Upper lobe of right lung (tissue), 1 donor: ENCODE results near the gene PFKP. TPM values are rescaled to one million over a fixed set of nuclear protein-coding genes. Genes with fewer than 3 reads are reported as not detected.

ENCODE experiments used
- ATAC-seq: fragments of 200-7000 bp; cut with Tn5 transposase; one replicate; pipeline ENCODE4 v1.9.1; 2020; ENCODE audit warnings: mild to moderate bottlenecking, moderate library complexity
- DNase-seq: peaks from one replicate; pipeline ENCODE4 v3.0.0-alpha.2; 2020
- H3K27ac ChIP-seq: fragments of 200-600 bp; one replicate; pipeline ENCODE4 v1.8.0; 2022
- H3K27me3 ChIP-seq: fragments of 200-600 bp; one replicate; pipeline ENCODE4 v1.8.0; 2022; ENCODE audit warnings: mild to moderate bottlenecking
- H3K36me3 ChIP-seq: fragments of 200-600 bp; one replicate; pipeline ENCODE4 v1.8.0; 2022
- H3K4me1 ChIP-seq: fragments of 200-600 bp; one replicate; pipeline ENCODE4 v1.8.0; 2022
- H3K4me3 ChIP-seq: fragments of 200-600 bp; one replicate; pipeline ENCODE4 v1.8.0; 2022; ENCODE audit warnings: mild to moderate bottlenecking
- H3K9me3 ChIP-seq: fragments of 200-600 bp; one replicate; pipeline ENCODE4 v1.8.0; 2022
- CTCF ChIP-seq: fragments of 200-600 bp; IDR thresholded peaks from one replicate; pipeline ENCODE4 v1.8.0; 2022; ENCODE audit warnings: antibody characterized with exemption
- intact Hi-C: fragments of 100-400 bp; cut with DNase I; formaldehyde crosslinking; loops from one replicate; pipeline ENCODE4 v1.11.0; 2022
- total RNA-seq: library from RNA; stranded (reverse); fragmentation: NEBNext Ultra II Directional; extraction: Animal tissue kit (Norgen Biotek cat#: 25700); gene quantifications from one replicate; pipeline ENCODE4 v1.2.1, GENCODE V29; 2021
- donor health status: DM: no; HTN: yes; CAD: no; lungs with severe emphysema.

PFKP gene
- total RNA-seq, 1 donor from 2014 or later, result 29.3 TPM

DNA sequence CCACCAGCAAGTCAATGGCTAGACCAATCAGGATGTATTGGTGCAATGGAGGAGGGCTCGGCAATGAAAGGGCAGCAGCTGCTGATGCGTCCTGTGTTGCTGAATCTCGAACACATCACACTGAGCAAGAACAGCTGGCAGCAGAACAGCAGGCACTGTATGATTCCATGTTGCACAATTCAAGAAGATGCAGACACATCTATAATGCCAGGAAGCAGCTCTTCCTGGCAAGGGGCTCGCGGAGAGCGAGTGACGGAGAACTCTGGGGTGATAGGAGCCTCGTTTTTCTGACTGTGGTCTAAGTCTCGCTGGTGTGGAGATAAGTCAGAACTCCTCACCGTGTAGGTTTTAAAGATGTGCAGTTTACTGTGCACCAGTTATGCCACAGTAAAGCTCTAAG lies 24.8 kb upstream of the PFKP start:
- intact Hi-C loops, result no loop called here

GRCh38 chr10:3043512-3044368 lies 23.6 kb upstream of the PFKP start:
- no peaks in the 10 kb centered on the region for H3K27me3 ChIP-seq
- DNase-seq (no peak), ATAC-seq (peak; percentile 79)
- peak overlapping the region; percentile 6 for H3K27ac ChIP-seq
- no peaks in the 10 kb centered on the region for H3K9me3 ChIP-seq
- H3K4me1 ChIP-seq, result peaks cover 8% of the 10 kb centered on the region
- H3K36me3 ChIP-seq, result no peaks in the 10 kb centered on the region
- TF ChIP-seq CTCF, result peak; percentile 69
- no peak overlapping the region for H3K4me3 ChIP-seq
- intact Hi-C loops, result no loop called here

More for the DNA sequence above, 24.8 kb upstream of the PFKP start:
- H3K9me3 ChIP-seq, result no peaks in the 10 kb centered on the region
- H3K4me1 ChIP-seq, result peaks cover 8% of the 10 kb centered on the region
- no peaks in the 10 kb centered on the region for H3K27me3 ChIP-seq
- DNase-seq (no peak), ATAC-seq (no peak)
- no peaks in the 10 kb centered on the region for H3K36me3 ChIP-seq
- H3K4me3 ChIP-seq, result no peak overlapping the region
- no peak overlapping the region for H3K27ac ChIP-seq
- no peak for TF ChIP-seq CTCF

GRCh38 chr10:3045471-3046209 lies 21.7 kb upstream of the PFKP start:
- peak overlapping the region; percentile 60 for H3K27ac ChIP-seq
- intact Hi-C loops, result no loop called here
- peaks cover 8% of the 10 kb centered on the region for H3K4me1 ChIP-seq
- no peaks in the 10 kb centered on the region for H3K27me3 ChIP-seq
- TF ChIP-seq CTCF, result no peak
- ATAC-seq (peak; percentile 91), DNase-seq (peak; percentile 89)
- H3K9me3 ChIP-seq, result no peaks in the 10 kb centered on the region
- H3K36me3 ChIP-seq, result no peaks in the 10 kb centered on the region
- no peak overlapping the region for H3K4me3 ChIP-seq

DNA sequence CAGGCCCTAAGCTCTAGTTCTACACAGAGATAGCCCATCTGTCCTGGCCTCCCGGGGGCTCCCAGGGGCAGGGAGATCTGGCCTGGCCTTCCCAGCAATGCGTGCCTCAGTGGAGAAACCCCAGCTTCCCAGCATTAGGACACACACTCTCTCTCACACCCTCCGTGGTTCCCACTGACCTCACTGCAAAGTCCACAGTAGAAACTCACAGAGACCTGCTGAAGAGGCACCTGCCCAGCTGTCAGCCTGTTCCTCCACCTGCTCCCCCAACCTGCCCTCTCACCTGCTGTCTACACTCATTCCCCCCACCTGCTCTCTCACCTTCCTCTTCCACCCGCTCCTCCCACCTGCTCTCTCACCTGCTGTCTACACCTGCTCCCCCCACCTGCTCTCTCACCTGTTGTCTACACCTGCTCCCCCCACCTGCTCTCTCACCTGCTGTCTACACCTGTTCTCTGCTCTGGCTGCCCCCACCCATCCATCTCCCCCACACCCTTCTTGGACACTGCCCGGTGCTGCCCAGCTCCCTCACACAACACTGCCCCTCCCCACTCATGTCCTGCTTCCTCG lies 21.1 kb upstream of the PFKP start:
- TF ChIP-seq CTCF, result no peak
- Histone ChIP-seq H3K27me3 (no peaks in the 10 kb centered on the region), H3K9me3 (no peaks in the 10 kb centered on the region), H3K27ac (peak overlapping the region; percentile 60), H3K4me3 (no peak overlapping the region), H3K4me1 (peaks cover 8% of the 10 kb centered on the region), H3K36me3 (no peaks in the 10 kb centered on the region)
- ATAC-seq (no peak), DNase-seq (no peak)
- intact Hi-C loops, result no loop called here

- intact Hi-C loops, result no loop called here
- H3K4me1 ChIP-seq, result peaks cover 8% of the 10 kb centered on the region
- no peak for ATAC-seq
Measured at GRCh38 chr10:3046981-3047547, 20.3 kb upstream of the PFKP start.

More at GRCh38 chr10:3046981-3047547, 20.3 kb upstream of the PFKP start:
- Histone ChIP-seq H3K4me3 (no peak overlapping the region), H3K27me3 (no peaks in the 10 kb centered on the region), H3K36me3 (no peaks in the 10 kb centered on the region), H3K27ac (no peak overlapping the region), H3K9me3 (no peaks in the 10 kb centered on the region)
- DNase-seq, result no peak
- no peak for TF ChIP-seq CTCF
